Activated CD8-positive, alpha-beta memory T cell treated with anti-CD3 and anti-CD28 coated beads, Interleukin-2, amount 50 U/mL, for 48 hours (primary cell): ENCODE results near the gene MYOCD.
"Not testable (repeated sequence)": the region's sequence is repeated elsewhere in the genome, so short reads cannot be mapped to it uniquely, and the experiment has no call there.

ENCODE experiments used
- DNase-seq: peaks from one replicate; pipeline ENCODE4 v3.0.0-alpha.2; 2020

The MYOCD gene

GRCh38 chr17:12665263-12666210, at the start of gene MYOCD:
TSS of gene MYOCD (plus strand) at chr17:12665890. CDS start at chr17:12666189, 299 bp downstream.
- DNase-seq: no peak

- no peak for DNase-seq
Observed at GRCh38 chr17:12616161-12616560, 49.5 kb upstream of the MYOCD start.

- DNase-seq: no peak
Observed at GRCh38 chr17:12618557-12618956, 47.1 kb upstream of the MYOCD start.

- no peak for DNase-seq
Observed at GRCh38 chr17:12619459-12620199, 46.1 kb upstream of the MYOCD start.

- DNase-seq: no peak
Observed at GRCh38 chr17:12620200-12620720, 45.4 kb upstream of the MYOCD start.

GRCh38 chr17:12622726-12623125, 43.0 kb upstream of the MYOCD start:
- DNase-seq: no peak

GRCh38 chr17:12623220-12623848, 42.4 kb upstream of the MYOCD start:
- no peak for DNase-seq

GRCh38 chr17:12624211-12624610, 41.5 kb upstream of the MYOCD start:
- DNase-seq: no peak

- DNase-seq: no peak
Observed at GRCh38 chr17:12625092-12625491, 40.6 kb upstream of the MYOCD start.

- DNase-seq: no peak
Observed at GRCh38 chr17:12627177-12627629, 38.5 kb upstream of the MYOCD start.

GRCh38 chr17:12627781-12628451, 37.8 kb upstream of the MYOCD start:
- DNase-seq: no peak

- no peak for DNase-seq
Observed at GRCh38 chr17:12631076-12631475, 34.6 kb upstream of the MYOCD start.

GRCh38 chr17:12632785-12633184, 32.9 kb upstream of the MYOCD start:
- DNase-seq: no peak

GRCh38 chr17:12634789-12635414, 30.8 kb upstream of the MYOCD start:
- DNase-seq: no peak

- not testable (repeated sequence) for DNase-seq
Observed at GRCh38 chr17:12635996-12636395, 29.7 kb upstream of the MYOCD start.

- no peak for DNase-seq
Observed at GRCh38 chr17:12637015-12637414, 28.7 kb upstream of the MYOCD start.

GRCh38 chr17:12637745-12638651, 27.7 kb upstream of the MYOCD start:
- DNase-seq: no peak

- DNase-seq: no peak
Observed at GRCh38 chr17:12640364-12640763, 25.3 kb upstream of the MYOCD start.

GRCh38 chr17:12641084-12641483, 24.6 kb upstream of the MYOCD start:
- DNase-seq: no peak

GRCh38 chr17:12642034-12642433, 23.7 kb upstream of the MYOCD start:
- DNase-seq: no peak

GRCh38 chr17:12643822-12644221, 21.9 kb upstream of the MYOCD start:
- no peak for DNase-seq
